GM18909 (cell line): ENCODE results near the gene ATP1B4.
"Not testable (repeated sequence)": the region's sequence is repeated elsewhere in the genome, so short reads cannot be mapped to it uniquely, and the experiment has no call there.

ENCODE experiments used
- ATAC-seq: cut with Tn5 transposase; IDR thresholded peaks from one replicate; pipeline ENCODE4 v1.9.1; 2021; ENCODE audit warnings: mild to moderate bottlenecking; ENCODE audit not compliant: unreplicated experiment, poor library complexity

Gene ATP1B4

GRCh38 chrX:120361764-120362305 is at the start of gene ATP1B4:
Gene ATP1B4 (plus strand): TSS chrX:120362089. CDS start chrX:120362169, 80 bp downstream.
- no peak for ATAC-seq

- ATAC-seq: no peak
Observed at GRCh38 chrX:120315776-120316175, 46.1 kb upstream of the ATP1B4 start.

- ATAC-seq: no peak
Observed at GRCh38 chrX:120316587-120317283, 45.2 kb upstream of the ATP1B4 start.

GRCh38 chrX:120318411-120318810 is 43.5 kb upstream of the ATP1B4 start:
- no peak for ATAC-seq

GRCh38 chrX:120321520-120322281 is 40.2 kb upstream of the ATP1B4 start:
- no peak for ATAC-seq

GRCh38 chrX:120331116-120331515 is 30.8 kb upstream of the ATP1B4 start:
- no peak for ATAC-seq

- ATAC-seq: no peak
Observed at GRCh38 chrX:120332394-120332793, 29.5 kb upstream of the ATP1B4 start.

- ATAC-seq: no peak
Observed at GRCh38 chrX:120334151-120334550, 27.7 kb upstream of the ATP1B4 start.

- no peak for ATAC-seq
Observed at GRCh38 chrX:120334603-120335002, 27.3 kb upstream of the ATP1B4 start.

- ATAC-seq: no peak
Observed at GRCh38 chrX:120335289-120335688, 26.6 kb upstream of the ATP1B4 start.

GRCh38 chrX:120336899-120337298 is 25.0 kb upstream of the ATP1B4 start:
- ATAC-seq: no peak

GRCh38 chrX:120344566-120344965 is 17.3 kb upstream of the ATP1B4 start:
- not testable (repeated sequence) for ATAC-seq

- no peak for ATAC-seq
Observed at GRCh38 chrX:120350450-120351138, 11.3 kb upstream of the ATP1B4 start.

- ATAC-seq: no peak
Observed at GRCh38 chrX:120356084-120356483, 5.8 kb upstream of the ATP1B4 start.

GRCh38 chrX:120357186-120357585 is 4.7 kb upstream of the ATP1B4 start:
- no peak for ATAC-seq

- ATAC-seq: no peak
Observed at GRCh38 chrX:120358737-120359456, 3.0 kb upstream of the ATP1B4 start.

- ATAC-seq: no peak
Observed at GRCh38 chrX:120365320-120365719, 3.4 kb downstream of the ATP1B4 start.

- no peak for ATAC-seq
Observed at GRCh38 chrX:120365968-120366367, 4.1 kb downstream of the ATP1B4 start.

GRCh38 chrX:120366794-120367193 is 4.9 kb downstream of the ATP1B4 start:
- no peak for ATAC-seq

GRCh38 chrX:120367402-120368109 is 5.7 kb downstream of the ATP1B4 start:
- no peak for ATAC-seq
